HL-60 (cell line): ENCODE data around the gene IL36A.

Source experiments
- DNase-seq, 2 experiments: peaks; one replicate each; pipeline ENCODE4 v3.0.0-alpha.2; 2010 to 2020; ENCODE audit warnings: low read depth in 1 of 2, low spot score in 1 of 2
- H3K27ac ChIP-seq: fragments of 250-450 bp; sonication (Bioruptor Pico); replicated peaks from 2 replicates; pipeline ENCODE4 v1.5.1; 2020; ENCODE audit warnings: mild to moderate bottlenecking, moderate library complexity
- H3K27me3 ChIP-seq: fragments of 250-450 bp; sonication (Bioruptor Pico); 2 replicates; pipeline ENCODE4 v1.5.1; 2021; ENCODE audit warnings: mild to moderate bottlenecking, moderate library complexity; ENCODE audit not compliant: insufficient read depth, poor library complexity, severe bottlenecking
- H3K4me3 ChIP-seq: replicated peaks from 2 replicates; pipeline ENCODE4 v1.5.1; 2011; ENCODE audit warnings: mild to moderate bottlenecking, control low read depth, low read length; ENCODE audit not compliant: insufficient read depth
- GABPA ChIP-seq: IDR thresholded peaks from 2 replicates; pipeline ENCODE4 v1.6.1; 2012; ENCODE audit warnings: low read depth
- POLR2AphosphoS5 ChIP-seq: IDR thresholded peaks from 2 replicates; pipeline ENCODE4 v1.6.1; 2012; ENCODE audit warnings: low read depth
- SPI1 ChIP-seq: IDR thresholded peaks from 2 replicates; pipeline ENCODE4 v1.6.1; 2012; ENCODE audit warnings: low read depth, mild to moderate bottlenecking, borderline replicate concordance
- TF ChIP-seq, protein P1 (sequence below): IDR thresholded peaks from 2 replicates; pipeline ENCODE4 v1.6.1; 2012; ENCODE audit warnings: low read depth; ENCODE audit not compliant: insufficient replicate concordance
- TF ChIP-seq, protein P2 (sequence below): IDR thresholded peaks from one replicate; pipeline ENCODE4 v1.5.1; 2011; ENCODE audit warnings: low read length, control low read depth, inconsistent platforms; ENCODE audit not compliant: insufficient read depth

Gene IL36A

DNA sequence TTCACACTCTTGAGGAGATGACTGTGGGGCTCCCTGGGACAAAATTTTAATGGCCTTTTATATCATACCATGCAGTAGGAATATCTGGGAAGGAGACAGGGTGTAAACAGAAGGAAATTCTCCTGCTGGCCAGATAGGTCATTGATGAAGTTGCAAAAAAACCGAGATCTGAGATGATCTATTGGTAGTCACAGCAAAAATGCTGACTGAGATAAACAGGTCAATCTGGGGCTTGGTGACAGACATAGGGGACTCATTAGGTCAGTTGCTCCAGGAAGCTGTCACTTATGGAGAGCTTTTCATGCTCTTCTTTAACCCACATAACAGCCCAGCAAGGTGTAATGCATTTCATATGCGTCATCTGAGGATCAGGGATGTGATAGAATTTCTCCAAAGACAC, 2.6 kb upstream of the IL36A start:
- DNase-seq = no peak
- no peak overlapping the region for H3K27ac ChIP-seq
- no peak overlapping the region for H3K4me3 ChIP-seq
- no peaks in the 10 kb centered on the region for H3K27me3 ChIP-seq
- TF ChIP-seq GABPA = no peak
- TF ChIP-seq, protein P1, sequence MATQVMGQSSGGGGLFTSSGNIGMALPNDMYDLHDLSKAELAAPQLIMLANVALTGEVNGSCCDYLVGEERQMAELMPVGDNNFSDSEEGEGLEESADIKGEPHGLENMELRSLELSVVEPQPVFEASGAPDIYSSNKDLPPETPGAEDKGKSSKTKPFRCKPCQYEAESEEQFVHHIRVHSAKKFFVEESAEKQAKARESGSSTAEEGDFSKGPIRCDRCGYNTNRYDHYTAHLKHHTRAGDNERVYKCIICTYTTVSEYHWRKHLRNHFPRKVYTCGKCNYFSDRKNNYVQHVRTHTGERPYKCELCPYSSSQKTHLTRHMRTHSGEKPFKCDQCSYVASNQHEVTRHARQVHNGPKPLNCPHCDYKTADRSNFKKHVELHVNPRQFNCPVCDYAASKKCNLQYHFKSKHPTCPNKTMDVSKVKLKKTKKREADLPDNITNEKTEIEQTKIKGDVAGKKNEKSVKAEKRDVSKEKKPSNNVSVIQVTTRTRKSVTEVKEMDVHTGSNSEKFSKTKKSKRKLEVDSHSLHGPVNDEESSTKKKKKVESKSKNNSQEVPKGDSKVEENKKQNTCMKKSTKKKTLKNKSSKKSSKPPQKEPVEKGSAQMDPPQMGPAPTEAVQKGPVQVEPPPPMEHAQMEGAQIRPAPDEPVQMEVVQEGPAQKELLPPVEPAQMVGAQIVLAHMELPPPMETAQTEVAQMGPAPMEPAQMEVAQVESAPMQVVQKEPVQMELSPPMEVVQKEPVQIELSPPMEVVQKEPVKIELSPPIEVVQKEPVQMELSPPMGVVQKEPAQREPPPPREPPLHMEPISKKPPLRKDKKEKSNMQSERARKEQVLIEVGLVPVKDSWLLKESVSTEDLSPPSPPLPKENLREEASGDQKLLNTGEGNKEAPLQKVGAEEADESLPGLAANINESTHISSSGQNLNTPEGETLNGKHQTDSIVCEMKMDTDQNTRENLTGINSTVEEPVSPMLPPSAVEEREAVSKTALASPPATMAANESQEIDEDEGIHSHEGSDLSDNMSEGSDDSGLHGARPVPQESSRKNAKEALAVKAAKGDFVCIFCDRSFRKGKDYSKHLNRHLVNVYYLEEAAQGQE = no peak
- TF ChIP-seq, protein P2, sequence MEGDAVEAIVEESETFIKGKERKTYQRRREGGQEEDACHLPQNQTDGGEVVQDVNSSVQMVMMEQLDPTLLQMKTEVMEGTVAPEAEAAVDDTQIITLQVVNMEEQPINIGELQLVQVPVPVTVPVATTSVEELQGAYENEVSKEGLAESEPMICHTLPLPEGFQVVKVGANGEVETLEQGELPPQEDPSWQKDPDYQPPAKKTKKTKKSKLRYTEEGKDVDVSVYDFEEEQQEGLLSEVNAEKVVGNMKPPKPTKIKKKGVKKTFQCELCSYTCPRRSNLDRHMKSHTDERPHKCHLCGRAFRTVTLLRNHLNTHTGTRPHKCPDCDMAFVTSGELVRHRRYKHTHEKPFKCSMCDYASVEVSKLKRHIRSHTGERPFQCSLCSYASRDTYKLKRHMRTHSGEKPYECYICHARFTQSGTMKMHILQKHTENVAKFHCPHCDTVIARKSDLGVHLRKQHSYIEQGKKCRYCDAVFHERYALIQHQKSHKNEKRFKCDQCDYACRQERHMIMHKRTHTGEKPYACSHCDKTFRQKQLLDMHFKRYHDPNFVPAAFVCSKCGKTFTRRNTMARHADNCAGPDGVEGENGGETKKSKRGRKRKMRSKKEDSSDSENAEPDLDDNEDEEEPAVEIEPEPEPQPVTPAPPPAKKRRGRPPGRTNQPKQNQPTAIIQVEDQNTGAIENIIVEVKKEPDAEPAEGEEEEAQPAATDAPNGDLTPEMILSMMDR = no peak
- TF ChIP-seq SPI1 = no peak
- TF ChIP-seq POLR2AphosphoS5 = no peak

DNA sequence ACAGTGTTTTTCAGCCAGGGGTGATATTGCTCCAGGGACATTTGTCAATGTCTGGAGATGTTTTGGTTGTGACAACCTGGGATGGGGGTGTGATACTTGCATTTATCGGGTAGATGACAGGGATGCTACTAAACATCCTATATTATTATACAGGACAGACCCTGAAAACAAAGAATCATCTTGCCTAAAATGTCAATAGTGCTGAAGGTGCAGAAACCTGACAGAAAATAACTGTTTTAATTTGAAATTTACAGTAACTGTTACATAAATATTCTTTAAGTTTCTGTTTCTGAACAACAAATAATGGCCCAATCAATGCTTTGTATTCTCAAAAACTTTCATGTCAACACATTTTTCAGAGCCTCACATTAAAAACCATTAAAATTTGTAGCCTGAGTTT, 2.0 kb downstream of the IL36A start:
- TF ChIP-seq, protein P2 = no peak
- TF ChIP-seq SPI1 (no peak), GABPA (no peak), POLR2AphosphoS5 (no peak)
- TF ChIP-seq, protein P1 = no peak
- H3K27me3 ChIP-seq = no peaks in the 10 kb centered on the region
- H3K27ac ChIP-seq = no peak overlapping the region
- no peak for DNase-seq
- no peak overlapping the region for H3K4me3 ChIP-seq

DNA sequence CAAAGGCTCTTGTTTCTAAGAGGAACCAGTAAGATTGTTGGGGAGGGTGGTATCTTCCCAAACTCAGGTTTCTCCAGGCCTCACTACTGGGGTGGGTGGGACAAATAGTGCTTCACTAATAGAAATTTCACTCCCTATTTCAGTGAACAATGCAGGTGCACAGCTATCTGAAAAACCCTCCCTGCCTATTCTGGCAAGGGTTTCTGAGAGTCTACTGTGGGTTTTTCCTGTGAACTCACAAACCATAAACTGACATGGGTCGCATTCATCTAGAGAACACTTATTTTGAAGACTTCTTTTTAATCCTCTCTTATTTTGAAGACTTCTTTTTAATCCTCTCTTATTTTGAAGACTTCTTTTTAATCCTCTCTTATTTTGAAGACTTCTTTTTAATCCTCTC, 4.4 kb downstream of the IL36A start:
- peaks cover 9% of the 10 kb centered on the region for H3K27me3 ChIP-seq

More for the DNA sequence above, 4.4 kb downstream of the IL36A start:
- TF ChIP-seq SPI1 = no peak
- no peak for TF ChIP-seq POLR2AphosphoS5
- no peak for TF ChIP-seq GABPA
- TF ChIP-seq, protein P2 = no peak
- TF ChIP-seq, protein P1 = no peak
- DNase-seq = no peak
- no peak overlapping the region for H3K4me3 ChIP-seq
- H3K27ac ChIP-seq = no peak overlapping the region
